ENCODE results near the gene SRSF4.

- TF ChIP-seq CTCF (IDR thresholded peaks at IDR 0.05) (no peak), POLR2A (IDR thresholded peaks at IDR 0.05) (no peak)
These were observed 32.8 kb downstream of the SRSF4 start for GRCh38 chr1:29148656-29149491.
